Thyroid gland (tissue), 4 donors: ENCODE measurements around the gene FARS2.

Source experiments
- POLR2A ChIP-seq, 2 donors: fragments of 450-650 bp; IDR thresholded peaks; one replicate each; pipeline ENCODE4 v1.6.1; 2017; ENCODE audit warnings: antibody characterized with exemption in 2 of 2, mild to moderate bottlenecking in 2 of 2, moderate library complexity in 1 of 2
- TF ChIP-seq, protein P1 (sequence below), 6 experiments: fragments of 200-600 bp in 3 of 6; fragments of 450-650 bp in 3 of 6; sonication (generic) in 3 of 6; IDR thresholded peaks; one replicate each; pipeline ENCODE4 v1.5.1; 2016 to 2019; ENCODE audit warnings: antibody characterized with exemption in 6 of 6, mild to moderate bottlenecking in 2 of 6, inconsistent platforms in 1 of 6, moderate library complexity in 1 of 6

DNA sequence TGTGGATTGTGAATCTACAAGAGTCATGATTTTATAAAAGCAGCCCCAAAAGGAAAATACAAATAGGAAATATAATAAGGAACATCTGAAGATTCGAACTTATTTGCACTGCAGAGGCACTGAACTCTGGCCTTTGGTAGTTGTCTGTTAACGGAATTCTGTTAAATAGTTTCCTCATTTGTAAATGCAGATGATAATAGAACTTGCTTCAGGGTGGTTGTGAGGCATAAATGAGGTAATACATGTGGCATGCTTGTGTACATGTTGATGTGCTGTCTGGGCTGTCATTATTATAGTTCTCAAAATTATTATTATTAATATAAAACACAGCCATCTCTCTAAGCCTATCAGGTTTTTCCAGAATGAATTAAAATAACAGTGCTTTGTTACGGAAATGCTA is 443.4 kb downstream of the FARS2 start:
- no peak for TF ChIP-seq POLR2A (IDR thresholded peaks at IDR 0.05)
- TF ChIP-seq, protein P1, sequence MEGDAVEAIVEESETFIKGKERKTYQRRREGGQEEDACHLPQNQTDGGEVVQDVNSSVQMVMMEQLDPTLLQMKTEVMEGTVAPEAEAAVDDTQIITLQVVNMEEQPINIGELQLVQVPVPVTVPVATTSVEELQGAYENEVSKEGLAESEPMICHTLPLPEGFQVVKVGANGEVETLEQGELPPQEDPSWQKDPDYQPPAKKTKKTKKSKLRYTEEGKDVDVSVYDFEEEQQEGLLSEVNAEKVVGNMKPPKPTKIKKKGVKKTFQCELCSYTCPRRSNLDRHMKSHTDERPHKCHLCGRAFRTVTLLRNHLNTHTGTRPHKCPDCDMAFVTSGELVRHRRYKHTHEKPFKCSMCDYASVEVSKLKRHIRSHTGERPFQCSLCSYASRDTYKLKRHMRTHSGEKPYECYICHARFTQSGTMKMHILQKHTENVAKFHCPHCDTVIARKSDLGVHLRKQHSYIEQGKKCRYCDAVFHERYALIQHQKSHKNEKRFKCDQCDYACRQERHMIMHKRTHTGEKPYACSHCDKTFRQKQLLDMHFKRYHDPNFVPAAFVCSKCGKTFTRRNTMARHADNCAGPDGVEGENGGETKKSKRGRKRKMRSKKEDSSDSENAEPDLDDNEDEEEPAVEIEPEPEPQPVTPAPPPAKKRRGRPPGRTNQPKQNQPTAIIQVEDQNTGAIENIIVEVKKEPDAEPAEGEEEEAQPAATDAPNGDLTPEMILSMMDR (IDR thresholded peaks at IDR 0.05) = no peak
